Uterus (tissue), 2 donors: ENCODE measurements around the gene NDUFC1.

Source experiments
- CTCF ChIP-seq, 4 experiments: fragments of 200-600 bp in 2 of 4; fragments of 450-650 bp in 2 of 4; sonication (generic) in 2 of 4; IDR thresholded peaks; one replicate each; pipeline ENCODE4 v1.5.1; 2016 to 2019; ENCODE audit warnings: antibody characterized with exemption in 4 of 4, mild to moderate bottlenecking in 2 of 4, moderate library complexity in 1 of 4
- POLR2A ChIP-seq, 2 donors: fragments of 450-650 bp; IDR thresholded peaks; one replicate each; pipeline ENCODE4 v1.6.1; 2016; ENCODE audit warnings: antibody characterized with exemption in 2 of 2, mild to moderate bottlenecking in 1 of 2, moderate library complexity in 1 of 2

GRCh38 chr4:139266208-139266582 is 36.1 kb downstream of the NDUFC1 start:
- TF ChIP-seq CTCF (IDR thresholded peaks at IDR 0.05): no peak
- no peak for TF ChIP-seq POLR2A (IDR thresholded peaks at IDR 0.05)
